ENCODE data around the gene TAX1BP3.
A peak's percentile ranks its signal among the peaks of the same experiment; 100 is the strongest.
"Not testable (repeated sequence)": the region's sequence is repeated elsewhere in the genome, so short reads cannot be mapped to it uniquely, and the experiment has no call there.

The TAX1BP3 gene

GRCh38 chr17:3668279-3669084, at the start of gene TAX1BP3, which contains the start of gene EMC6:
TAX1BP3 (minus strand) TSS chr17:3668578; CDS start chr17:3668526, 52 bp downstream.
EMC6 (plus strand) TSS chr17:3668812; CDS start chr17:3669147, 335 bp downstream.
- DNase-seq (ENCODE audit: extremely low read depth, insufficient read length) = peak; percentile 98
- peaks cover 4% of the 10 kb centered on the region for H3K36me3 ChIP-seq (ENCODE audit: control insufficient read depth, insufficient read depth, low read length)
- TF ChIP-seq CTCF (IDR thresholded peaks at IDR 0.05; ENCODE audit: insufficient read depth, low read length, poor library complexity, severe bottlenecking) = no peak
- no peaks in the 10 kb centered on the region for H3K27me3 ChIP-seq (replicated peaks; ENCODE audit: control insufficient read depth, insufficient read depth, low read length)
- peak within 1 kb of the TSS; percentile 93 for H3K4me3 ChIP-seq (replicated peaks; ENCODE audit: low read depth, low read length)

- DNase-seq (ENCODE audit: extremely low read depth, insufficient read length) = no peak
- peaks cover 9% of the 10 kb centered on the region for H3K36me3 ChIP-seq (ENCODE audit: control insufficient read depth, insufficient read depth, low read length)
- H3K4me3 ChIP-seq (replicated peaks; ENCODE audit: low read depth, low read length) = no peak overlapping the region
- TF ChIP-seq CTCF (IDR thresholded peaks at IDR 0.05; ENCODE audit: insufficient read depth, low read length, poor library complexity, severe bottlenecking) = no peak
- H3K27me3 ChIP-seq (replicated peaks; ENCODE audit: control insufficient read depth, insufficient read depth, low read length) = no peaks in the 10 kb centered on the region
These were observed 46.9 kb upstream of the TAX1BP3 start for GRCh38 chr17:3715296-3715695.

GRCh38 chr17:3712811-3713463, 44.6 kb upstream of the TAX1BP3 start:
- TF ChIP-seq CTCF (IDR thresholded peaks at IDR 0.05; ENCODE audit: insufficient read depth, low read length, poor library complexity, severe bottlenecking) = no peak
- no peak overlapping the region for H3K4me3 ChIP-seq (replicated peaks; ENCODE audit: low read depth, low read length)
- H3K27me3 ChIP-seq (replicated peaks; ENCODE audit: control insufficient read depth, insufficient read depth, low read length) = no peaks in the 10 kb centered on the region
- no peak for DNase-seq (ENCODE audit: extremely low read depth, insufficient read length)
- H3K36me3 ChIP-seq (ENCODE audit: control insufficient read depth, insufficient read depth, low read length) = peaks cover 8% of the 10 kb centered on the region

GRCh38 chr17:3710951-3711383, 42.6 kb upstream of the TAX1BP3 start:
- DNase-seq (ENCODE audit: extremely low read depth, insufficient read length) = peak; percentile 88
- Histone ChIP-seq H3K27me3 (replicated peaks; ENCODE audit: control insufficient read depth, insufficient read depth, low read length) (no peaks in the 10 kb centered on the region), H3K36me3 (ENCODE audit: control insufficient read depth, insufficient read depth, low read length) (peaks cover 5% of the 10 kb centered on the region), H3K4me3 (replicated peaks; ENCODE audit: low read depth, low read length) (no peak overlapping the region)
- TF ChIP-seq CTCF (IDR thresholded peaks at IDR 0.05; ENCODE audit: insufficient read depth, low read length, poor library complexity, severe bottlenecking) = no peak

GRCh38 chr17:3708366-3708765, 40.0 kb upstream of the TAX1BP3 start:
- no peaks in the 10 kb centered on the region; the same call in 1 of the 2 replicates for H3K36me3 ChIP-seq (ENCODE audit: control insufficient read depth, insufficient read depth, low read length)
- TF ChIP-seq CTCF (IDR thresholded peaks at IDR 0.05; ENCODE audit: insufficient read depth, low read length, poor library complexity, severe bottlenecking) = no peak
- no peak for DNase-seq (ENCODE audit: extremely low read depth, insufficient read length)
- no peaks in the 10 kb centered on the region for H3K27me3 ChIP-seq (replicated peaks; ENCODE audit: control insufficient read depth, insufficient read depth, low read length)
- H3K4me3 ChIP-seq (replicated peaks; ENCODE audit: low read depth, low read length) = no peak overlapping the region

GRCh38 chr17:3705718-3705984, 37.3 kb upstream of the TAX1BP3 start:
- DNase-seq (ENCODE audit: extremely low read depth, insufficient read length); H3K36me3 ChIP-seq (ENCODE audit: control insufficient read depth, insufficient read depth, low read length); H3K4me3 ChIP-seq (replicated peaks; ENCODE audit: low read depth, low read length); H3K27me3 ChIP-seq (replicated peaks; ENCODE audit: control insufficient read depth, insufficient read depth, low read length): not testable (repeated sequence)

All from GM06990 (cell line).